ENCODE measurements around the gene GATB. TPM values are rescaled to one million over a fixed set of nuclear protein-coding genes. Genes with fewer than 3 reads are reported as not detected.

GATB gene
- total and polyA plus RNA-seq, 2 of the 4 experiments (the other 2 are of a cell fraction): 18.7 to 20.3 TPM

DNA sequence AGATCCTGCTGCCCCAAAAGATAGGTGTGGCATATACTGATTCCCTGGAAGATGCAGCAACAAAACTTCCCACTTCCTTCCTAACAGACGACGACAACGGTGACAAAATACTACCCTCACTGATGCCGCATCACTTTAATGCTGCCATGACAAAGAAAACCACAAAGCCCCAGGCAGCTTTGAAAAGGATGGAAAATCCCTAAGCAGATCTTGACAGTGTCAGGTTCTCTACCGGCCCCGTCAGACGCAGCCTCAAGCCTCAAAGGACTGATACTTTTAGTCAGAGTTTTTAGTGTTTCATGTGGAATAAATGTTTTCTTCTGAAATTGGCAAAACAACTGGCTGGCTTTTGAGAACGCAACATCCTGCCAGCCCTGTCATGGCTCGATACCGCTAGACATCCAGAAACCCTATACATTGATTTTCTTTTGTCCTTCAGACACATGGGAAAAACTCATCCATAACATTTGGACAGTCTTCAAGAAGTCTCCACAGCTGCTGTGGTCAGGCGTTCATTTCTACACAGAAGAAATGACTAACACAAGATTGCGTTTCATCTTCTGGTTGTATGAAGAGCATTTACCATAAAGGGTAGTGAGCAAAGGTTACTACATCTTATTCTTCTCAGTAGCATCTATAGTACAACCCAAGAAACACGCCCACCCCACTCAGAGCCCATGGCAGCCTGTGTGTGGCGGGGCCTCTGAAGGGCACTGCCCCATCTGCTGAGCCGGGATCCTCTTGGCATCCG, 60.1 kb downstream of the GATB start:
- Histone ChIP-seq H3K27me3 (ENCODE audit: control insufficient read depth, insufficient read depth, low read length) (no peaks in the 10 kb centered on the region), H3K4me1 (ENCODE audit: control insufficient read depth, insufficient read depth, low read length) (peaks cover 3% of the 10 kb centered on the region; the same call in 1 of the 2 replicates), H2BK20ac (ENCODE audit: low read depth, low read length) (no peak overlapping the region), H2AK9ac (replicated peaks; ENCODE audit: low read depth, low read length, poor library complexity) (no peak overlapping the region), H3K14ac (replicated peaks; ENCODE audit: low read depth, low read length) (no peak overlapping the region), H4K91ac (ENCODE audit: insufficient read depth, low read depth, low read length) (no peak overlapping the region), H2AFZ (replicated peaks; ENCODE audit: low read length, poor library complexity) (no peak overlapping the region), H3K4me3 (ENCODE audit: insufficient read depth, low read depth, low read length) (no peak overlapping the region), H3K18ac (ENCODE audit: low read depth, low read length) (no peak overlapping the region), H3K56ac (ENCODE audit: extremely low read depth, insufficient read depth, low read length) (no peak overlapping the region), H4K20me1 (ENCODE audit: insufficient read depth, low read length) (no peaks in the 10 kb centered on the region), H2AK5ac (ENCODE audit: low read depth, low read length) (no peak overlapping the region), H3K9me3 (ENCODE audit: control insufficient read depth, insufficient read depth, low read length) (no peaks in the 10 kb centered on the region), H3K36me3 (ENCODE audit: control insufficient read depth, insufficient read depth, low read length) (peaks cover 9% of the 10 kb centered on the region), H4K5ac (ENCODE audit: low read depth, low read length) (no peak overlapping the region), H3K9ac (ENCODE audit: low read depth, low read length) (no peak overlapping the region), H4K8ac (ENCODE audit: low read depth in 2 of 2, low read length in 2 of 2) (no peak overlapping the region), H2BK120ac (ENCODE audit: low read depth, low read length) (no peak overlapping the region), H3K27ac (ENCODE audit: insufficient read depth, low read length) (no peak overlapping the region), H2BK5ac (ENCODE audit: low read depth, low read length, poor library complexity, severe bottlenecking) (no peak overlapping the region), H3K79me1 (ENCODE audit: low read depth in 1 of 2, low read length in 2 of 2) (no peaks in the 10 kb centered on the region), H3K23ac (ENCODE audit: low read depth, low read length) (no peak overlapping the region), H3K4me2 (ENCODE audit: low read depth, low read length) (no peak overlapping the region), H3K9me1 (ENCODE audit: insufficient read depth, low read length) (no peaks in the 10 kb centered on the region), H2BK15ac (ENCODE audit: low read depth, low read length) (no peak overlapping the region), H3K4ac (ENCODE audit: low read depth, low read length) (no peak overlapping the region)
- intact Hi-C loops (cut with micrococcal nuclease) (no loop called here), dilution Hi-C loops (cut with HindIII; ENCODE audit: low sequenced_read_pairs, unreplicated experiment) (no loop called here), in situ Hi-C loops (cut with MboI; ENCODE audit: low sequenced_read_pairs) (no loop called here)
- ChIA-PET POLR2A (ENCODE audit: unreplicated experiment) (no interaction called here), CTCF (no interaction called here)
- ATAC-seq (ENCODE audit: low read depth) (no peak), DNase-seq (no peak)
- WGBS, 2 experiments (ENCODE audit: extremely low coverage in 2 of 2, insufficient read length in 1 of 2): 87% methylated on average over 3 of the region's 16 CpGs; no CpG with 5 or more reads in 1 of the 2 experiments
- BruUV-seq (replicated peaks): no TSS peak
- no peak for TF ChIP-seq MAZ (IDR thresholded peaks at IDR 0.05; ENCODE audit: borderline replicate concordance, low read depth, low read length)
- TF ChIP-seq, protein P1, sequence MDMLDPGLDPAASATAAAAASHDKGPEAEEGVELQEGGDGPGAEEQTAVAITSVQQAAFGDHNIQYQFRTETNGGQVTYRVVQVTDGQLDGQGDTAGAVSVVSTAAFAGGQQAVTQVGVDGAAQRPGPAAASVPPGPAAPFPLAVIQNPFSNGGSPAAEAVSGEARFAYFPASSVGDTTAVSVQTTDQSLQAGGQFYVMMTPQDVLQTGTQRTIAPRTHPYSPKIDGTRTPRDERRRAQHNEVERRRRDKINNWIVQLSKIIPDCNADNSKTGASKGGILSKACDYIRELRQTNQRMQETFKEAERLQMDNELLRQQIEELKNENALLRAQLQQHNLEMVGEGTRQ (IDR thresholded peaks at IDR 0.05; ENCODE audit: low read depth, low read length): no peak
- TF ChIP-seq CEBPB (IDR thresholded peaks at IDR 0.05; ENCODE audit: low read depth, low read length): no peak
- no peak for TF ChIP-seq NFE2L2 (IDR thresholded peaks at IDR 0.05; ENCODE audit: low read depth, low read length)
- TF ChIP-seq POLR2A (IDR thresholded peaks at IDR 0.05; ENCODE audit: low read depth, low read length): no peak

Measured in IMR-90 (cell line).